ENCODE results near the gene C3orf20.

GRCh38 chr3:14789221-14789620, 114.3 kb downstream of the C3orf20 start:
- TF ChIP-seq EZH2 (IDR thresholded peaks at IDR 0.05; ENCODE audit: low read depth, unreplicated experiment) (no peak), EZH2phosphoT487 (IDR thresholded peaks at IDR 0.05; ENCODE audit: unreplicated experiment) (no peak), ETS1 (IDR thresholded peaks at IDR 0.05) (no peak), NANOG (IDR thresholded peaks at IDR 0.05; ENCODE audit: borderline replicate concordance) (no peak), POLR2AphosphoS5 (IDR thresholded peaks at IDR 0.05; ENCODE audit: low read depth) (no peak), CREB1 (CRISPR knock-in tag; IDR thresholded peaks at IDR 0.05; ENCODE audit: low read depth) (no peak)
- TF ChIP-seq, protein P1, sequence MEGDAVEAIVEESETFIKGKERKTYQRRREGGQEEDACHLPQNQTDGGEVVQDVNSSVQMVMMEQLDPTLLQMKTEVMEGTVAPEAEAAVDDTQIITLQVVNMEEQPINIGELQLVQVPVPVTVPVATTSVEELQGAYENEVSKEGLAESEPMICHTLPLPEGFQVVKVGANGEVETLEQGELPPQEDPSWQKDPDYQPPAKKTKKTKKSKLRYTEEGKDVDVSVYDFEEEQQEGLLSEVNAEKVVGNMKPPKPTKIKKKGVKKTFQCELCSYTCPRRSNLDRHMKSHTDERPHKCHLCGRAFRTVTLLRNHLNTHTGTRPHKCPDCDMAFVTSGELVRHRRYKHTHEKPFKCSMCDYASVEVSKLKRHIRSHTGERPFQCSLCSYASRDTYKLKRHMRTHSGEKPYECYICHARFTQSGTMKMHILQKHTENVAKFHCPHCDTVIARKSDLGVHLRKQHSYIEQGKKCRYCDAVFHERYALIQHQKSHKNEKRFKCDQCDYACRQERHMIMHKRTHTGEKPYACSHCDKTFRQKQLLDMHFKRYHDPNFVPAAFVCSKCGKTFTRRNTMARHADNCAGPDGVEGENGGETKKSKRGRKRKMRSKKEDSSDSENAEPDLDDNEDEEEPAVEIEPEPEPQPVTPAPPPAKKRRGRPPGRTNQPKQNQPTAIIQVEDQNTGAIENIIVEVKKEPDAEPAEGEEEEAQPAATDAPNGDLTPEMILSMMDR (conservative IDR thresholded peaks at IDR 0.05; ENCODE audit: low read depth in 2 of 2) = no peak
